Glomerular endothelial cell (primary cell): ENCODE data around the gene ADI1. TPM values are rescaled to one million over a fixed set of nuclear protein-coding genes. Genes with fewer than 3 reads are reported as not detected.
"Not testable (repeated sequence)": the region's sequence is repeated elsewhere in the genome, so short reads cannot be mapped to it uniquely, and the experiment has no call there.

Experiments used
- DNase-seq: peaks from one replicate; pipeline ENCODE4 v3.0.0-alpha.2; 2011; ENCODE audit warnings: low read depth, low spot score; ENCODE audit errors: extremely low read depth
- total RNA-seq: library from RNA; depleted of rRNA; stranded (reverse); fragments of >200 nt; gene quantifications from 2 replicates; pipeline ENCODE4 v1.2.3, GENCODE V29; 2015

Gene ADI1
- total RNA-seq, 1 donor from 2014 or later = 42.5 TPM

DNA sequence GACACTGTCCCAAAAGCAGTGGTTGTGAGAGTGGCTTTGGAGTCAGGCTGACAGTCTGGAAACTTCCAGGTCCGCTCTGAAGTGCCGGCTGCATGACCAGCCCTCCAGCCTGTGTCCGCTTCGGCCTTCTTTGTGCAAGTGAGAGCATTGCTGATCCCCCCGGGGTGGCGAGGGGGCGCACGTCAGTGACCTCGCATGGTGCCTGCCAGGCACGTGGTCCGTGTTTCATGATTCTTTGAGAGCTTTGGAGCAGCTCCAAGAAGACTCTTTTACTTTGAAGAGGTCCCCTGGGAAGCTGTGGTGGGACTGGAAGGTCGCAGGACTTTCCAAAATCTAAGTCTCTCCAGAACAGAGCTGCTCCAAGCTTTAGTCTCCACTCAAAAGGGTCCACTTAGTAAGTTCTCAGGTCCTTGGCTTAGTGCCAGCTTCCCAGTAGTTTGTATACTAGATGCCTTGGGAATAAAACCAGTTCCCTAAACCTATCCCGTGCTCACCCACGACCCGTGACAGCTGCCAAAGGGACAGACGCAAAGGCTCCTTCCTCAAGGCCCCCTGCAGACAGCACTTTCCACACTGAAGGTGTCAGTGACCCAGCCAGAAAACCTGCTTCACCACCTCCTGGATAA lies 68.8 kb downstream of the ADI1 start:
- no peak for DNase-seq

DNA sequence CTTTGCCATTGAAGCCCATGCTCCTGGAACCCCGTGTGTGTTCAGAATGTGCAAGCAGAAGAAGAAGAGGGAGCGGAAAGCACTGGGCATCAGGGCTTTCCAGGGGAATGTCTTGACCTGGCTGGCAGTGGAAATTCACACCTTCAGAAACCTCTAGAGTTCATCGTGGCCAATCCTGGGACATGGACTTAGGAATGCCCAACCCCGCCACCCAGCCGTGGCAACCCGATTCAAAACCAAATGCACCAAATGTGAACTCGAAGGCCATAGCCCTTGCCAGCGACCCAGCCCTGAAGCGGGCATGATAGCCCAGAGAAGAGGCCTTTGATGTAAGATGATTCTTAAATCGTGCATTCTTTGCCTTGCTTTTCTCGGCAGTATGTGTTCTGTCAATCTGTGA lies 69.4 kb downstream of the ADI1 start:
- DNase-seq = no peak

DNA sequence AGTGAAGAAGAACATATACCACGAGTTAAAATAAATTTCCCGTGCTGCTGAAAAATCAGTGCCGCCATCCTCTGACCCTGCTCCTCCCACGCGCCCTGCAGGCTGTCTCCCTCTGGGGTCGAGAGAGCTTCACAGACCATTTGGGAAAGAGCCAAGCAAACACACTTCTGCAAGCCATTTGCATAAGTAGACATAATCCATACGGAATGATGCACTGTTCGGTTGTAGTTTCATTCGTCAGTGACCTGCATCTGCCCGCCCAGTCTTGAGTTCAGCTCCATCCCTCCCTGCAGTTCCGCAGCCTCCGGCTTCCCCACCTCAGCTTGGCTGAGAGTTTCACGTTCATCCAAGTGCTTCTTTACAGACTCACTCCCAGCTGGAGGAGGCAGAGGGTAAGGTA lies 70.2 kb downstream of the ADI1 start:
- DNase-seq = no peak

DNA sequence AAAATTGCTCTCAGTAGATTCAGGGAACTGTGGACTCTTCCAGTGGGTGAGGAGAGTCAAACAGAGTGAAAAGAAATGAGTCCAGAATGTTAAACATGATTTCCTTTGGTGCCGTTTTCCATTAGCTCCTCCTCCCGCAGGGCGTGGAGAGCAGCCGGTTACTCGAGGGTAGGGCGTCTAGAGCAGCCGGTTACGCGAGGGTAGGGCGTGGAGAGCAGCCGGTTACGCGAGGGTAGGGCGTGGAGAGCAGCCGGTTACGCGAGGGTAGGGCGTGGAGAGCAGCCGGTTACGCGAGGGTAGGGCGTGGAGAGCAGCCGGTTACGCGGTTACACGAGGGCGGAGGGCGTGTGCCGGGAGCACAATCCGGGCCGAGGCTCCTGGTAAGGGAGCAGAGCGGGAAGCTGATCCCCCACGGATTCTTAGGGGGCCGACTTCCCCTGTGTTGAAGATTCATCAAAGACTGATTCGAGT lies 70.9 kb downstream of the ADI1 start:
- DNase-seq = not testable (repeated sequence)

DNA sequence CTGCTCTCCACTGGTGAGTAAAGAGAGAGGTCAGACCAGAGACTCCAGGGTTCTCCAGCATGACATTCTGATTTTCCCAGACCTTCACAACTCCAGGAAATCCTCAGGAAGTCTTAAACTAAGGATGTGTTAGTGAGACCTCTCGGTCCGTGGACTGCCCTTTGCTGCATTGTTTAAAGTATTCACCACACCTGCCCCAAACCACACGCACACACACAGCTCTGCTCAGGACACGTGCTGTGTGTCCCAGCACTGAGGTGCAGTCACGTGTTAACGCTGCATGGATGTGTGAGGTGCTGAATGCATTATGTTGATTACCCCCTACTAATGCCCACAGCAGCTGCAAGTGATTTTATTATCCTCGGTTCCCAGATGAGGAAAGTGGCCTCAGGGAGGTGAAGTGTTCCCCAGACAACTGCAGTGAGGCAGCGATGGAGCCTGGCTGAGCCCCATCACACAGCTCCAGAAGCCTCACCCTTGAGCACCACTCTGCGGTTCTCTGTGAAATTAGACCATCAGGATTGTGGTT lies 71.5 kb downstream of the ADI1 start:
- DNase-seq = peak; percentile 56

Other genes with a start within 250 kb of the ADI1 start
- 40.7 and 52.8 TPM in 2 replicates for gene EIPR1, start 141.7 kb downstream of the ADI1 start, total RNA-seq
- 61.8 and 76.0 TPM in 2 replicates for gene TRAPPC12, start 139.8 kb downstream of the ADI1 start, total RNA-seq
- gene RNASEH1, start 38.8 kb upstream of the ADI1 start, total RNA-seq = 20.8 and 24.6 TPM in 2 replicates
- gene RPS7, start 55.7 kb upstream of the ADI1 start, total RNA-seq = 2,854 and 3,812 TPM in 2 replicates
- 0.29 TPM in 1 of 2 replicates, not detected in the other for gene COLEC11, start 75.6 kb upstream of the ADI1 start, total RNA-seq
- not detected in 2 replicates for gene ALLC, start 138.7 kb upstream of the ADI1 start, total RNA-seq
- not detected in 2 replicates for gene DCDC2C, start 184.0 kb upstream of the ADI1 start, total RNA-seq